ENCODE measurements around the gene TSC22D2.

DNA sequence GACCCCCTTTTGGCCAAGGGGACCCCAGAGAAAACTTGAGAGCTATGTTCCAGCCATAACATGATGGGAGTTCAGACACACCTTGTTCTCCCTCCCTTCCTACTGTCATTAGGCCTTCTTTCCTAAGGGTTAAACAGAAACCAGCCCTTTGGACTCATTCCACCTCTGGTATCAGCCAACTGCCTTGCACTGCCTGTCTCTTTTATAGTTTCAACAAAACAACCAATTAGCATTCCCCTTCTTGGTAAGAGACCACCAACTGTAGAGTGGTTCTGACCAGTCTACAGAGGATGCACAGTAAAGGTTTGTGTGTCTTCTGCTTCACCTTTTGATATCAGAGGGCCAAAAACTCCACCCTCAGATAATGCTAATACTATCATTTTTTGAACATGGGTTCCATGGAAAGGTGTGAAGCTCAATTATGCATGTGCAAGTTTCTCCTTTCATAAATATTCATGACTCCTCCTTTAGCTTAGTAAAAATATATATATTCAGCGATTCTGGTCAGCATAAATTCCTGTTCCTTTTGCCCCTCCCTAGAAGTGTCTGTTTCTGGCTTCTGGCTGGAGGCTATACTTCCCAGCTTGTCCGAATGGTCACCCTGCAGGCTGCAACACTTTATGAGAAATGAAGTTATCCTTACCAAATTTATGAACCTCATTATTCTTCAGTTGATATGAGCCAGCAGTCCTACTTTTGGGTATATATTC lies 82.3 kb downstream of the TSC22D2 start:
- TF ChIP-seq CTCF (IDR thresholded peaks at IDR 0.05; ENCODE audit: insufficient read depth, low read depth, low read length) (no peak), EZH2 (IDR thresholded peaks at IDR 0.05; ENCODE audit: insufficient read depth, low read length) (no peak)
